Peyer's patch (tissue), 4 donors: ENCODE results near the gene CCDC186.

Experiments
- POLR2A ChIP-seq, 2 donors: fragments of 450-650 bp; IDR thresholded peaks; one replicate each; pipeline ENCODE4 v1.5.1; 2017; ENCODE audit warnings: antibody characterized with exemption in 2 of 2, mild to moderate bottlenecking in 2 of 2, moderate library complexity in 2 of 2
- TF ChIP-seq, protein P1 (sequence below), 6 experiments: fragments of 450-650 bp in 4 of 6; fragments of 200-600 bp in 2 of 6; sonication (generic) in 1 of 6; IDR thresholded peaks; one replicate each; pipeline ENCODE4 v1.5.1; 2017 to 2019; ENCODE audit warnings: antibody characterized with exemption in 6 of 6, mild to moderate bottlenecking in 3 of 6, moderate library complexity in 1 of 6

DNA sequence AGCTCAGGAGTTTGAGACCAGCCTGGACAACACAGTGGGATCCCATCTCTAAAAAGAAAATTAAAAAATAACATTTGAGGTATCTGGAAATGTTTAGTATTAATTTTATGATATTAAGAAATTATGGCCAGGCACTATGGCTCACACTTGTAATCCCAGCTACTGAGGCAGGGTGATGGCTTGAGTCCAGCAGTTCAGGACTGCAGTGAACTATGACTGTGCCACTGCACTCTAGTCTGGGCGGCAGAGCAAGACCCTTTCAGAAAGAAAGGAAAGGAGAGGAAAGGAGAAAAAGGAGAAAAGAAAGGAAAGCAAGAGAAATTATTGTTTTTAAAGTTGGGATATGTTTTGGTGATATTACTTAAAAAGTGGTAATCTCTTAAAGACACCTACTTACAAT lies 2.5 kb upstream of the CCDC186 start:
- TF ChIP-seq POLR2A (IDR thresholded peaks at IDR 0.05): no peak
- TF ChIP-seq, protein P1, sequence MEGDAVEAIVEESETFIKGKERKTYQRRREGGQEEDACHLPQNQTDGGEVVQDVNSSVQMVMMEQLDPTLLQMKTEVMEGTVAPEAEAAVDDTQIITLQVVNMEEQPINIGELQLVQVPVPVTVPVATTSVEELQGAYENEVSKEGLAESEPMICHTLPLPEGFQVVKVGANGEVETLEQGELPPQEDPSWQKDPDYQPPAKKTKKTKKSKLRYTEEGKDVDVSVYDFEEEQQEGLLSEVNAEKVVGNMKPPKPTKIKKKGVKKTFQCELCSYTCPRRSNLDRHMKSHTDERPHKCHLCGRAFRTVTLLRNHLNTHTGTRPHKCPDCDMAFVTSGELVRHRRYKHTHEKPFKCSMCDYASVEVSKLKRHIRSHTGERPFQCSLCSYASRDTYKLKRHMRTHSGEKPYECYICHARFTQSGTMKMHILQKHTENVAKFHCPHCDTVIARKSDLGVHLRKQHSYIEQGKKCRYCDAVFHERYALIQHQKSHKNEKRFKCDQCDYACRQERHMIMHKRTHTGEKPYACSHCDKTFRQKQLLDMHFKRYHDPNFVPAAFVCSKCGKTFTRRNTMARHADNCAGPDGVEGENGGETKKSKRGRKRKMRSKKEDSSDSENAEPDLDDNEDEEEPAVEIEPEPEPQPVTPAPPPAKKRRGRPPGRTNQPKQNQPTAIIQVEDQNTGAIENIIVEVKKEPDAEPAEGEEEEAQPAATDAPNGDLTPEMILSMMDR (IDR thresholded peaks at IDR 0.05): no peak
